ENCODE results near the gene DUSP10.

DUSP10 gene

GRCh38 chr1:221696027-221696426 lies 45.9 kb downstream of the DUSP10 start:
- no peak for DNase-seq

GRCh38 chr1:221695301-221695700 lies 46.6 kb downstream of the DUSP10 start:
- no peak for DNase-seq

GRCh38 chr1:221694109-221694508 lies 47.8 kb downstream of the DUSP10 start:
- no peak for DNase-seq

- no peak for DNase-seq
Observed at GRCh38 chr1:221693087-221693486, 48.8 kb downstream of the DUSP10 start.

- DNase-seq, result no peak
Observed at GRCh38 chr1:221692643-221693042, 49.2 kb downstream of the DUSP10 start.

- DNase-seq, result no peak
Observed at GRCh38 chr1:221691261-221691660, 50.6 kb downstream of the DUSP10 start.

GRCh38 chr1:221690858-221691257 lies 51.0 kb downstream of the DUSP10 start:
- DNase-seq, result no peak

- DNase-seq, result no peak
Observed at GRCh38 chr1:221689138-221689537, 52.8 kb downstream of the DUSP10 start.

- no peak for DNase-seq
Observed at GRCh38 chr1:221688488-221688843, 53.4 kb downstream of the DUSP10 start.

GRCh38 chr1:221687836-221688487 lies 53.9 kb downstream of the DUSP10 start:
- DNase-seq, result peak in 2 of 58 donors; percentile 13 to 15

GRCh38 chr1:221683681-221684080 lies 58.2 kb downstream of the DUSP10 start:
- DNase-seq, result no peak

- DNase-seq, result no peak
Observed at GRCh38 chr1:221680085-221680484, 61.8 kb downstream of the DUSP10 start.

GRCh38 chr1:221678014-221678413 lies 63.9 kb downstream of the DUSP10 start:
- DNase-seq, result no peak

- DNase-seq, result no peak
Observed at GRCh38 chr1:221675880-221676800, 65.7 kb downstream of the DUSP10 start.

- DNase-seq, result no peak
Observed at GRCh38 chr1:221672965-221673364, 68.9 kb downstream of the DUSP10 start.

- no peak for DNase-seq
Observed at GRCh38 chr1:221672239-221672645, 69.6 kb downstream of the DUSP10 start.

- no peak for DNase-seq
Observed at GRCh38 chr1:221670081-221670480, 71.8 kb downstream of the DUSP10 start.

- no peak for DNase-seq
Observed at GRCh38 chr1:221669441-221669840, 72.4 kb downstream of the DUSP10 start.

GRCh38 chr1:221667504-221667903 lies 74.4 kb downstream of the DUSP10 start:
- DNase-seq, result no peak

GRCh38 chr1:221664253-221664652 lies 77.6 kb downstream of the DUSP10 start:
- no peak for DNase-seq

GRCh38 chr1:221663321-221663720 lies 78.6 kb downstream of the DUSP10 start:
- no peak for DNase-seq

- DNase-seq, result no peak
Observed at GRCh38 chr1:221655766-221656305, 86.1 kb downstream of the DUSP10 start.

All from anterior cingulate cortex (tissue), 58 donors.